GM23338 (cell line): ENCODE measurements around the gene PRIM1. TPM values are rescaled to one million over a fixed set of nuclear protein-coding genes. Genes with fewer than 3 reads are reported as not detected.

Source experiments
- ATAC-seq: fragments of 200-7000 bp; cut with Tn5 transposase; 3 replicates; pipeline ENCODE4 v1.9.1; 2020
- DNase-seq: peaks from one replicate; pipeline ENCODE4 v3.0.0-alpha.2; 2015; ENCODE audit warnings: low spot score
- H2AFZ ChIP-seq: fragments of 200-600 bp; sonication (generic); 2 replicates; pipeline ENCODE4 v1.8.0; 2016; ENCODE audit warnings: antibody characterized with exemption, mild to moderate bottlenecking, moderate library complexity
- H3F3A ChIP-seq: fragments of 200-600 bp; sonication (generic); replicated peaks from 2 replicates; pipeline ENCODE4 v1.8.0; 2017; ENCODE audit warnings: antibody characterized with exemption, mixed run types, low read depth
- H3K27ac ChIP-seq: fragments of 200-600 bp; sonication (generic); 2 replicates; pipeline ENCODE4 v1.6.1; 2016; ENCODE audit warnings: low read depth
- H3K27me3 ChIP-seq: fragments of 200-600 bp; sonication (generic); 2 replicates; pipeline ENCODE4 v1.8.0; 2016; ENCODE audit warnings: mild to moderate bottlenecking, mixed run types, moderate library complexity; ENCODE audit not compliant: insufficient read depth
- H3K36me3 ChIP-seq: fragments of 200-600 bp; sonication (generic); 2 replicates; pipeline ENCODE4 v1.8.0; 2016; ENCODE audit warnings: mild to moderate bottlenecking; ENCODE audit not compliant: insufficient read depth
- H3K4me1 ChIP-seq: fragments of 200-600 bp; sonication (generic); 2 replicates; pipeline ENCODE4 v1.8.0; 2016; ENCODE audit warnings: mild to moderate bottlenecking, moderate library complexity; ENCODE audit not compliant: insufficient read depth
- H3K4me2 ChIP-seq: fragments of 200-600 bp; sonication (generic); 2 replicates; pipeline ENCODE4 v1.7.1; 2017; ENCODE audit warnings: mixed run types
- H3K4me3 ChIP-seq: fragments of 200-600 bp; sonication (generic); 2 replicates; pipeline ENCODE4 v1.6.1; 2016; ENCODE audit warnings: mixed run types
- H3K79me2 ChIP-seq: fragments of 200-600 bp; sonication (generic); replicated peaks from 2 replicates; pipeline ENCODE4 v1.8.0; 2017; ENCODE audit warnings: mild to moderate bottlenecking; ENCODE audit not compliant: insufficient read depth
- H3K9me2 ChIP-seq: fragments of 200-600 bp; sonication (generic); 2 replicates; pipeline ENCODE4 v1.8.0; 2017; ENCODE audit not compliant: insufficient read depth
- H4K20me1 ChIP-seq: fragments of 200-600 bp; sonication (generic); replicated peaks from 2 replicates; pipeline ENCODE4 v1.8.0; 2017; ENCODE audit warnings: mild to moderate bottlenecking; ENCODE audit not compliant: insufficient read depth
- H3K27ac Mint-ChIP-seq: 2 replicates; pipeline ENCODE4 v1.8.0; 2020; ENCODE audit warnings: inconsistent platforms, mild to moderate bottlenecking, moderate library complexity, mixed read lengths
- H3K27me3 Mint-ChIP-seq: 3 replicates; pipeline ENCODE4 v1.8.0; 2022; ENCODE audit warnings: low read depth, mild to moderate bottlenecking, moderate library complexity, mixed read lengths, inconsistent platforms; ENCODE audit not compliant: insufficient read depth, poor library complexity
- H3K36me3 Mint-ChIP-seq: 3 replicates; pipeline ENCODE4 v1.8.0; 2021; ENCODE audit warnings: low read depth, mild to moderate bottlenecking, inconsistent platforms, moderate library complexity, mixed read lengths
- H3K4me1 Mint-ChIP-seq: 3 replicates; pipeline ENCODE4 v1.8.0; 2020; ENCODE audit warnings: mild to moderate bottlenecking, inconsistent platforms, mixed read lengths
- H3K4me3 Mint-ChIP-seq: 3 replicates; pipeline ENCODE4 v1.8.0; 2021; ENCODE audit warnings: moderate library complexity, mild to moderate bottlenecking, inconsistent platforms, mixed read lengths
- H3K9me3 Mint-ChIP-seq: 3 replicates; pipeline ENCODE4 v1.8.0; 2020; ENCODE audit warnings: moderate library complexity, mild to moderate bottlenecking, inconsistent platforms, mixed read lengths
- CTCF ChIP-seq, 2 experiments: fragments of 200-600 bp in 1 of 2; sonication (generic) in 1 of 2; conservative IDR thresholded peaks; 2 replicates each; pipeline versions ENCODE4 v1.5.1 to v1.6.1; 2016 to 2017; ENCODE audit warnings: antibody characterized with exemption in 2 of 2, low read depth in 2 of 2, mild to moderate bottlenecking in 2 of 2, moderate library complexity in 1 of 2
- EZH2 ChIP-seq: fragments of 200-600 bp; sonication (generic); IDR thresholded peaks from one replicate; pipeline ENCODE4 v1.8.0; 2017; ENCODE audit warnings: antibody characterized with exemption, mild to moderate bottlenecking, low read depth; ENCODE audit not compliant: unreplicated experiment
- NANOG ChIP-seq: IDR thresholded peaks from 2 replicates; pipeline ENCODE4 v1.6.1; 2016; ENCODE audit warnings: antibody characterized with exemption, borderline replicate concordance
- POLR2AphosphoS5 ChIP-seq: IDR thresholded peaks from 2 replicates; pipeline ENCODE4 v1.6.1; 2016; ENCODE audit warnings: antibody characterized with exemption, low read depth
- STAT1 ChIP-seq: IDR thresholded peaks from one replicate; pipeline ENCODE4 v1.6.1; 2016; ENCODE audit warnings: antibody characterized with exemption; ENCODE audit not compliant: unreplicated experiment
- ZNF462 ChIP-seq: fragments of 250-450 bp; sonication (Bioruptor Pico); IDR thresholded peaks from 2 replicates; pipeline ENCODE4 v1.5.0; 2020; ENCODE audit warnings: mild to moderate bottlenecking, moderate library complexity
- polyA plus RNA-seq: library from polyadenylated mRNA; unstranded; fragments of >200 nt; fragmentation: Nextera tagmentation; extraction: Ambion mirVana; gene quantifications from 2 replicates; pipeline ENCODE4 v1.2.1, GENCODE V29; 2016
- total RNA-seq: library from RNA; depleted of rRNA; stranded (reverse); fragments of >200 nt; shearing (Covaris generic); gene quantifications from 2 replicates; pipeline ENCODE4 v1.2.3, GENCODE V29; 2014

Gene PRIM1
- total and polyA plus RNA-seq, 2 experiments from 2014 or later: 67.9 to 73.9 TPM

- TF ChIP-seq CTCF (conservative IDR thresholded peaks at IDR 0.05; ENCODE audit: low read depth in 2 of 2): no peak
Observed at GRCh38 chr12:56714431-56714929, 37.6 kb downstream of the PRIM1 start (continued).

GRCh38 chr12:56713345-56713744 is 38.8 kb downstream of the PRIM1 start:
- peaks cover 37% of the 10 kb centered on the region for H4K20me1 ChIP-seq
- H3K79me2 ChIP-seq: peaks cover 33% of the 10 kb centered on the region
- no peak overlapping the region for H3K4me3 Mint-ChIP-seq
- H3F3A ChIP-seq: peaks cover 45% of the 10 kb centered on the region
- H3K27ac Mint-ChIP-seq: no peak overlapping the region
- ATAC-seq: no peak
- TF ChIP-seq EZH2 (no peak), STAT1 (no peak), NANOG (no peak), POLR2AphosphoS5 (no peak), ZNF462 (CRISPR knock-in tag) (no peak)
- peaks cover 64% of the 10 kb centered on the region for H3K36me3 Mint-ChIP-seq
- H3K36me3 ChIP-seq: peaks cover 40% of the 10 kb centered on the region
- H3K27ac ChIP-seq: peak overlapping the region; percentile 67
- no peaks in the 10 kb centered on the region for H3K9me2 ChIP-seq
- H3K4me2 ChIP-seq: no peak overlapping the region
- H3K27me3 Mint-ChIP-seq: peaks cover 16% of the 10 kb centered on the region
- peaks cover 25% of the 10 kb centered on the region for H3K4me1 Mint-ChIP-seq
- no peak overlapping the region for H2AFZ ChIP-seq
- H3K27me3 ChIP-seq: no peaks in the 10 kb centered on the region
- H3K4me3 ChIP-seq: no peak overlapping the region
- peaks cover 10% of the 10 kb centered on the region for H3K4me1 ChIP-seq
- no peak for DNase-seq
- H3K9me3 Mint-ChIP-seq: no peaks in the 10 kb centered on the region
